Mesodermal cell (in vitro differentiated cells): ENCODE data around the gene FARP1.

Source experiments
- H3K27ac ChIP-seq: 2 replicates; pipeline ENCODE4 v1.7.0; 2013; ENCODE audit warnings: mild to moderate bottlenecking, low read depth, low read length, moderate library complexity; ENCODE audit not compliant: severe bottlenecking
- H3K36me3 ChIP-seq: 2 replicates; pipeline ENCODE4 v1.7.1; 2013; ENCODE audit warnings: mild to moderate bottlenecking, low read length, moderate library complexity; ENCODE audit not compliant: control insufficient read depth, insufficient read depth
- H3K4me1 ChIP-seq: one replicate; pipeline ENCODE4 v1.7.1; 2013; ENCODE audit warnings: mild to moderate bottlenecking, low read length; ENCODE audit not compliant: insufficient read depth, control insufficient read depth, poor library complexity, severe bottlenecking
- H3K4me3 ChIP-seq: 2 replicates; pipeline ENCODE4 v1.7.0; 2013; ENCODE audit warnings: low read length, control low read depth, mild to moderate bottlenecking; ENCODE audit not compliant: insufficient read depth, poor library complexity, severe bottlenecking; ENCODE audit errors: extremely low read depth
- H3K9me3 ChIP-seq: 2 replicates; pipeline ENCODE4 v1.7.1; 2013; ENCODE audit warnings: mild to moderate bottlenecking, low read length, moderate library complexity; ENCODE audit not compliant: control insufficient read depth
- WGBS, 2 experiments: methylation state at CpG; one replicate each; pipeline ENCODE4 v1.1.5; 2013; ENCODE audit warnings: missing lambda C conversion rate in 2 of 2; ENCODE audit not compliant: insufficient coverage in 2 of 2; 5-methylcytosine and 5-hydroxymethylcytosine counted together

FARP1 gene

GRCh38 chr13:98444381-98444780, 301.5 kb downstream of the FARP1 start:
- H3K27ac ChIP-seq: no peak overlapping the region
- peaks cover 11% of the 10 kb centered on the region for H3K4me1 ChIP-seq
- 96 to 98% methylated on average over 14 to 16 of the region's 16 CpGs for WGBS, 2 experiments
- H3K36me3 ChIP-seq: peaks cover 69% of the 10 kb centered on the region
- no peaks in the 10 kb centered on the region for H3K9me3 ChIP-seq
- no peak overlapping the region for H3K4me3 ChIP-seq

GRCh38 chr13:98445340-98446233, 302.7 kb downstream of the FARP1 start:
- WGBS, 2 experiments: 50 to 58% methylated on average over 14 to 15 of the region's 18 CpGs
- no peaks in the 10 kb centered on the region for H3K9me3 ChIP-seq
- peaks cover 21% of the 10 kb centered on the region for H3K4me1 ChIP-seq
- H3K36me3 ChIP-seq: peaks cover 67% of the 10 kb centered on the region
- H3K27ac ChIP-seq: no peak overlapping the region
- no peak overlapping the region for H3K4me3 ChIP-seq

DNA sequence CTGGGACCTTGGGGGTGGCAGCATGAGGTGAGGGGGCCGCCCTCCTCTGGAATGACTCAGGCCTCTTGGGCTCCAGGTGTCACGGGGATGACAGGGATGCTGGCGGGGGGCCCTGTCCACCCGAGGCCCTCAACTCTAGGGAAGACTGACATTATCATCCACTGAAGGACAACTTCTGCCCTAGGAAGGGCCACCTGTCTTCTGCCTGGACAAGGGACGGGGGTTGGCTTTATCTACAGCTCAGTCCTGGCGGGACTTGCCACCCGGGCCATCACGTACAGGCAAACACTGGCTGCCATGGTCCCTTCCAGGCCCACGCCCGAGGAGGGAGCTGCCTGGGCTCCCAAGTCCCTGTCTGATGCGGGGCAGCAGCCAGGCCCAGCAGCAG, 303.3 kb downstream of the FARP1 start:
- WGBS, 2 experiments: 92 to 98% methylated on average over 10 of the region's 11 CpGs
- Histone ChIP-seq H3K27ac (no peak overlapping the region), H3K4me3 (no peak overlapping the region), H3K4me1 (peaks cover 28% of the 10 kb centered on the region), H3K9me3 (no peaks in the 10 kb centered on the region), H3K36me3 (peaks cover 62% of the 10 kb centered on the region)

GRCh38 chr13:98447130-98447529, 304.2 kb downstream of the FARP1 start:
- 92 to 93% methylated on average over 3 of the region's 5 CpGs for WGBS, 2 experiments
- H3K27ac ChIP-seq: no peak overlapping the region
- peaks cover 37% of the 10 kb centered on the region for H3K4me1 ChIP-seq
- H3K9me3 ChIP-seq: no peaks in the 10 kb centered on the region
- H3K36me3 ChIP-seq: peaks cover 60% of the 10 kb centered on the region
- no peak overlapping the region for H3K4me3 ChIP-seq

GRCh38 chr13:98447881-98448641, 305.2 kb downstream of the FARP1 start:
- H3K27ac ChIP-seq: no peak overlapping the region
- peaks cover 33% of the 10 kb centered on the region for H3K4me1 ChIP-seq
- H3K36me3 ChIP-seq: peaks cover 64% of the 10 kb centered on the region
- 82 to 84% methylated on average over 28 of the region's 28 CpGs for WGBS, 2 experiments
- no peaks in the 10 kb centered on the region for H3K9me3 ChIP-seq
- no peak overlapping the region for H3K4me3 ChIP-seq

DNA sequence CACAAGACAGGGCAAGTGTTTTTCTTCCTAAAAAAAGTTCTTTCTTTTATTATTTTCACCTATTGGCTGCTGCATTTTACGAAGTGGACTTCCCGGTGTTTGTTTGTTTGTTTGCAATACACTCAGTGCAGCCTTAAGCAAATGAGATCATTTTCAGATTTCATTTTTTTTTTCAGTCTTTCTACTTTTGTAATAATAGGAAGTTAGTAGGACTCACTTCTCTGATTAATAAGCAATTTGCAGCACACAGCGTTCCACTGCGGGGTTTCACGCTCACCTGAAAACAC, 305.7 kb downstream of the FARP1 start:
- no peaks in the 10 kb centered on the region for H3K9me3 ChIP-seq
- H3K36me3 ChIP-seq: peaks cover 70% of the 10 kb centered on the region
- WGBS, 2 experiments: 78 to 100% methylated on average over 3 to 4 of the region's 5 CpGs
- no peak overlapping the region for H3K27ac ChIP-seq
- no peak overlapping the region for H3K4me3 ChIP-seq
- H3K4me1 ChIP-seq: peaks cover 28% of the 10 kb centered on the region

DNA sequence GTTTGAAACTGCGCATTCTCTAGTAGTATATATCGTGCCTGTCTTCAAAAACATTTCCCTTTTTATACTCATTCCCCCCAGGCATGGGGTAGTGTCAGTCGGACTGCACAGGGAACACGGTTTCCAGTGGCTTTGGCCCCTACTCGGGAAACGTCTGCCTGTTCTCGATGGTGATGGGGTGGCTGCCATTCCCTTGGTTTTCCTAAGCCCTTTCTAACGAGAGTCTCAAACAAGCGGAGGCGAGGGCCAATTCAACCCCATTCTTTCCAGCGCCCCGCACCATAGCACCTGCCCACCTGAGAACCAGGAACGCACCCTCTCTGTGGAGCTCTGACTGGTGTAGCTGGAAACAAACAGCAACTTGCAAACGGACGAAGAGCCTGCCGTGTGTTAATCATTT, 306.4 kb downstream of the FARP1 start:
- H3K9me3 ChIP-seq: no peaks in the 10 kb centered on the region
- peaks cover 26% of the 10 kb centered on the region for H3K4me1 ChIP-seq
- peaks cover 73% of the 10 kb centered on the region for H3K36me3 ChIP-seq
- 95 to 96% methylated on average over 14 to 15 of the region's 16 CpGs for WGBS, 2 experiments
- no peak overlapping the region for H3K4me3 ChIP-seq
- H3K27ac ChIP-seq: no peak overlapping the region

GRCh38 chr13:98450026-98450425, 307.1 kb downstream of the FARP1 start:
- Histone ChIP-seq H3K4me1 (peaks cover 26% of the 10 kb centered on the region), H3K36me3 (peaks cover 73% of the 10 kb centered on the region), H3K27ac (peak overlapping the region; percentile 73), H3K9me3 (no peaks in the 10 kb centered on the region), H3K4me3 (no peak overlapping the region)
- WGBS, 2 experiments: 75% methylated on average over 1 of the region's 1 CpG; no CpG with 5 or more reads in 1 of the 2 experiments

DNA sequence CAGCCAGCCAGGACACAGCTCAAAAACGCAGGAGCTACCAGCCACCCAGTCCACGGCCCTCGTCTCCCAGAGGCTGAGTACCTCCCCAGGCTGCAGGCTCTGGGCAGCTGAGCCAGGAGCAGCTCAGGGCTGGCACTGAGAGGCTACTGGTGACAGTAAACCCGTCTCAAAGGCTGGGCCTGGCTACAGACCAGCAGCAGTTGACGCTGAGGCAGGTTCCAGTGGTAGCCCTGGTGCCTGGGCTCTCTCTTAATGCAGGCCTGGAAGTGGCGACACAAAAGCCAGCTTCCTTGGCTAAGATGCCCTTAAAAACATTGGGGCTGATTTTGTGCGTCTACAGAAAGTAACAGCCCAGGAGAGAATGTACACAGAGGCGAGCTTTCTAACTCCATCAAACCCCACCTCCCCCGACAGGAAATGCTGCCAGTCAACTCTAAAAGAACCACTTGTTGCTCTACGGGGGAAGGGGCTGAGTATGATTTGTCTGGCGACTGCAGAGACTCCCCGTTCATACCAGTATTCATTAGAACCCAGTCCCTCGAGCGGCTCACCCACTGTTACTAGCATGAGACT, 307.7 kb downstream of the FARP1 start:
- H3K4me3 ChIP-seq: no peak overlapping the region
- H3K4me1 ChIP-seq: peaks cover 26% of the 10 kb centered on the region
- H3K27ac ChIP-seq: peak overlapping the region; percentile 73
- no peaks in the 10 kb centered on the region for H3K9me3 ChIP-seq
- 72 to 80% methylated on average over 8 to 10 of the region's 14 CpGs for WGBS, 2 experiments
- H3K36me3 ChIP-seq: peaks cover 78% of the 10 kb centered on the region

GRCh38 chr13:98451676-98452470, 309.0 kb downstream of the FARP1 start:
- 90 to 94% methylated on average over 17 of the region's 23 CpGs for WGBS, 2 experiments
- Histone ChIP-seq H3K27ac (peak overlapping the region; percentile 24), H3K36me3 (peaks cover 85% of the 10 kb centered on the region)

More at GRCh38 chr13:98451676-98452470, 309.0 kb downstream of the FARP1 start:
- H3K9me3 ChIP-seq: no peaks in the 10 kb centered on the region
- H3K4me3 ChIP-seq: no peak overlapping the region
- H3K4me1 ChIP-seq: peaks cover 26% of the 10 kb centered on the region
